ENCODE data around the gene VILL.

- TF ChIP-seq CTCF (IDR thresholded peaks at IDR 0.05; ENCODE audit: low read length) (no peak), EZH2 (IDR thresholded peaks at IDR 0.05; ENCODE audit: borderline replicate concordance, low read length) (no peak)
These were observed 17.7 kb downstream of the VILL start for GRCh38 chr3:38008191-38008701.

Measured in OCI-LY1 (cell line).